Measurements from ENCODE around the gene DGKQ.

DNA sequence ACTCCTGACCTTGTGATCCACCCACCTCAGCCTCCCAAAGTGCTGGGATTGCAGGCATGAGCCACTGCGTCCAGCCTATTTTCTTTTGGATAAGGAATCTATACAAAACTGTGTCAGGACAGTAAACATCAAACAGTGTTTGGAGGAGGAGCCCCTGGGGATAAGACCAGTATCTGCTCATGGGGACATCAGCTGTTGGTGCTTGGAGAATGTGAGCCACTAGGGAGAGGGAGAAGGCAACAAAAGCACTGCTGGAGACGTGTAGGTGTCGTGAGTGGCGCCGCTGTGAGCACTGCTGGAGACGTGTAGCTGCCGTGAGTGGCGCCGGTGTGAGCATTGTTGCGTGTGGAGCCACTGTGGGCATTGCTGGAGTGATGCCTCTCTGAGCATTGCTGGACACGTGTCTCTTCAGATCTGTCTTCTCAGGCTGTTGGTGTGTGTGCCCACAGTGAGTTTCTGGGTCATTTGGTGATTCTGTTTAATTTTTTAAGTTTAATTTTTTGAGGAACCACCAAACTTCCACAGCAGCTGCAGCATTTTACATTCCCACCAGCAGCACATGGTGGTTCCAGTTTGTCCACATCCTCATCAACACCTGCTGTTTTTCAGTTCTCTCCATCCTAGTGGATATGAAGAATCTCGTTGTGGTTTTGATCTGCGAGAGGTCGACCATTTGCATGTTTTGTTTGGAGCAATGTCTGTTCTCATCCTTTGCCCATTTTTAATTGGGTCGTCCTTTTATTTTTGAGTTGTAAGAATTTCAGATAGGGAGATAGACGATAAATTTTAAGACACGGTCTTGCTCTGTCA is 19.0 kb downstream of the DGKQ start:
- TF ChIP-seq CTCF (IDR thresholded peaks at IDR 0.05) (no peak), EP300 (IDR thresholded peaks at IDR 0.05; ENCODE audit: borderline replicate concordance in 1 of 2, low read depth in 1 of 2, low read length in 1 of 2) (no peak), EZH2phosphoT487 (IDR thresholded peaks at IDR 0.05; ENCODE audit: borderline replicate concordance, low read depth) (no peak), TCF12 (IDR thresholded peaks at IDR 0.05) (no peak), TAF1 (IDR thresholded peaks at IDR 0.05; ENCODE audit: borderline replicate concordance, low read depth, low read length) (no peak), USF2 (IDR thresholded peaks at IDR 0.05; ENCODE audit: borderline replicate concordance, low read depth, low read length) (no peak), MXI1 (IDR thresholded peaks at IDR 0.05; ENCODE audit: low read depth, low read length) (no peak)
- TF ChIP-seq, protein P1, sequence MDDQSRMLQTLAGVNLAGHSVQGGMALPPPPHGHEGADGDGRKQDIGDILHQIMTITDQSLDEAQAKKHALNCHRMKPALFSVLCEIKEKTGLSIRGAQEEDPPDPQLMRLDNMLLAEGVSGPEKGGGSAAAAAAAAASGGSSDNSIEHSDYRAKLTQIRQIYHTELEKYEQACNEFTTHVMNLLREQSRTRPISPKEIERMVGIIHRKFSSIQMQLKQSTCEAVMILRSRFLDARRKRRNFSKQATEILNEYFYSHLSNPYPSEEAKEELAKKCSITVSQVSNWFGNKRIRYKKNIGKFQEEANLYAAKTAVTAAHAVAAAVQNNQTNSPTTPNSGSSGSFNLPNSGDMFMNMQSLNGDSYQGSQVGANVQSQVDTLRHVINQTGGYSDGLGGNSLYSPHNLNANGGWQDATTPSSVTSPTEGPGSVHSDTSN (IDR thresholded peaks at IDR 0.05) = no peak
- TF ChIP-seq, protein P2, sequence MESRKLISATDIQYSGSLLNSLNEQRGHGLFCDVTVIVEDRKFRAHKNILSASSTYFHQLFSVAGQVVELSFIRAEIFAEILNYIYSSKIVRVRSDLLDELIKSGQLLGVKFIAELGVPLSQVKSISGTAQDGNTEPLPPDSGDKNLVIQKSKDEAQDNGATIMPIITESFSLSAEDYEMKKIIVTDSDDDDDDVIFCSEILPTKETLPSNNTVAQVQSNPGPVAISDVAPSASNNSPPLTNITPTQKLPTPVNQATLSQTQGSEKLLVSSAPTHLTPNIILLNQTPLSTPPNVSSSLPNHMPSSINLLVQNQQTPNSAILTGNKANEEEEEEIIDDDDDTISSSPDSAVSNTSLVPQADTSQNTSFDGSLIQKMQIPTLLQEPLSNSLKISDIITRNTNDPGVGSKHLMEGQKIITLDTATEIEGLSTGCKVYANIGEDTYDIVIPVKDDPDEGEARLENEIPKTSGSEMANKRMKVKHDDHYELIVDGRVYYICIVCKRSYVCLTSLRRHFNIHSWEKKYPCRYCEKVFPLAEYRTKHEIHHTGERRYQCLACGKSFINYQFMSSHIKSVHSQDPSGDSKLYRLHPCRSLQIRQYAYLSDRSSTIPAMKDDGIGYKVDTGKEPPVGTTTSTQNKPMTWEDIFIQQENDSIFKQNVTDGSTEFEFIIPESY (IDR thresholded peaks at IDR 0.05; ENCODE audit: borderline replicate concordance, low read depth) = no peak
- TF ChIP-seq, protein P3, sequence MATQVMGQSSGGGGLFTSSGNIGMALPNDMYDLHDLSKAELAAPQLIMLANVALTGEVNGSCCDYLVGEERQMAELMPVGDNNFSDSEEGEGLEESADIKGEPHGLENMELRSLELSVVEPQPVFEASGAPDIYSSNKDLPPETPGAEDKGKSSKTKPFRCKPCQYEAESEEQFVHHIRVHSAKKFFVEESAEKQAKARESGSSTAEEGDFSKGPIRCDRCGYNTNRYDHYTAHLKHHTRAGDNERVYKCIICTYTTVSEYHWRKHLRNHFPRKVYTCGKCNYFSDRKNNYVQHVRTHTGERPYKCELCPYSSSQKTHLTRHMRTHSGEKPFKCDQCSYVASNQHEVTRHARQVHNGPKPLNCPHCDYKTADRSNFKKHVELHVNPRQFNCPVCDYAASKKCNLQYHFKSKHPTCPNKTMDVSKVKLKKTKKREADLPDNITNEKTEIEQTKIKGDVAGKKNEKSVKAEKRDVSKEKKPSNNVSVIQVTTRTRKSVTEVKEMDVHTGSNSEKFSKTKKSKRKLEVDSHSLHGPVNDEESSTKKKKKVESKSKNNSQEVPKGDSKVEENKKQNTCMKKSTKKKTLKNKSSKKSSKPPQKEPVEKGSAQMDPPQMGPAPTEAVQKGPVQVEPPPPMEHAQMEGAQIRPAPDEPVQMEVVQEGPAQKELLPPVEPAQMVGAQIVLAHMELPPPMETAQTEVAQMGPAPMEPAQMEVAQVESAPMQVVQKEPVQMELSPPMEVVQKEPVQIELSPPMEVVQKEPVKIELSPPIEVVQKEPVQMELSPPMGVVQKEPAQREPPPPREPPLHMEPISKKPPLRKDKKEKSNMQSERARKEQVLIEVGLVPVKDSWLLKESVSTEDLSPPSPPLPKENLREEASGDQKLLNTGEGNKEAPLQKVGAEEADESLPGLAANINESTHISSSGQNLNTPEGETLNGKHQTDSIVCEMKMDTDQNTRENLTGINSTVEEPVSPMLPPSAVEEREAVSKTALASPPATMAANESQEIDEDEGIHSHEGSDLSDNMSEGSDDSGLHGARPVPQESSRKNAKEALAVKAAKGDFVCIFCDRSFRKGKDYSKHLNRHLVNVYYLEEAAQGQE (IDR thresholded peaks at IDR 0.05; ENCODE audit: low read depth, low read length) = no peak
